Hepatocyte (in vitro differentiated cells): ENCODE results near the gene ZNF518B.

Experiments used
- CTCF ChIP-seq: fragments of 200-600 bp; sonication (generic); IDR thresholded peaks from 2 replicates; pipeline ENCODE4 v1.5.1; 2016; ENCODE audit warnings: antibody characterized with exemption, mild to moderate bottlenecking; ENCODE audit not compliant: poor library complexity
- EZH2 ChIP-seq: fragments of 200-600 bp; sonication (generic); IDR thresholded peaks from 2 replicates; pipeline ENCODE4 v1.6.1; 2016; ENCODE audit warnings: antibody characterized with exemption, mild to moderate bottlenecking, borderline replicate concordance
- EZH2phosphoT487 ChIP-seq: fragments of 200-600 bp; sonication (generic); IDR thresholded peaks from one replicate; pipeline ENCODE4 v1.6.1; 2018; ENCODE audit warnings: antibody characterized with exemption, mild to moderate bottlenecking, low read depth, moderate library complexity; ENCODE audit not compliant: unreplicated experiment, severe bottlenecking

GRCh38 chr4:10502717-10503116 lies 45.5 kb upstream of the ZNF518B start:
- no peak for TF ChIP-seq CTCF
- TF ChIP-seq EZH2 = no peak
- no peak for TF ChIP-seq EZH2phosphoT487
